GM19438 (cell line): Measurements from ENCODE around the gene PTPRN2.

Experiments used
- ATAC-seq: cut with Tn5 transposase; IDR thresholded peaks from one replicate; pipeline ENCODE4 v1.9.1; 2021; ENCODE audit warnings: low read depth; ENCODE audit not compliant: unreplicated experiment

Gene PTPRN2

DNA sequence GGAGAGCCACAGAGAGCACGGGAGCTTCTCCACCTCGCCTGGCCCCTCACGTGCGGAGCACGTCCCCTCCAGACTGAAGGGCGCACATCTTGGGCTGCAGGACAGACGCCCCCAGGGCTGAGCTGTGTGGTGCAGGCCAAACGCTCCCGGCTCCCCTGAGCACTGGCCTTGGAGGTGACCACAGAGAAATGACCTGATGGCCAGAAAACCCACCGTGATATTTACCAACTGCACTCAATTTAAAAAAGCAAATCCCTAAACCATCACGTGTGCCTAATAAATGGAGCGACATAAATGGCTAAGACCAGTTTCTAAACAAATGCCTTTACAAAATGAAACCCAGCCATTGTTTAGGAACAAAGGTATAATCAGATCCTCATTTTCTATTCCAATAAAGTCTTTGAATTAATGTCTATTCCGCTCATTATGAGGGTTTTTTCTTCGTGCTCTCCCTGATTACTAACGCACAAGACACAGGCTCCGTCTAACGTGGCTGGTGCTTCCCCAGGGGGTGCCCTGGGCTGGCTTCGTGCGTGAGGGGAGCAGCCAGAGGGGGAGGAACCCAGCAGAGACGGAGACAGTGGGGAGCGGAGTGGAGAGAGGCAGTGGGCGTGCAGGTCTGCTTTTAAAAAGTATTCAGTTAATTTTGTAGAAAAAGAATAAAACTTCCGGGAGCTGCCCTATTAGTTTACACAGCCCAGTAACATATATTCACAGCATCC is 1060.5 kb downstream of the PTPRN2 start:
- no peak for ATAC-seq

GRCh38 chr7:157526005-157526912 is 1061.4 kb downstream of the PTPRN2 start:
- no peak for ATAC-seq

GRCh38 chr7:157525491-157525915 is 1062.1 kb downstream of the PTPRN2 start:
- no peak for ATAC-seq

GRCh38 chr7:157524731-157525130 is 1062.9 kb downstream of the PTPRN2 start:
- no peak for ATAC-seq

DNA sequence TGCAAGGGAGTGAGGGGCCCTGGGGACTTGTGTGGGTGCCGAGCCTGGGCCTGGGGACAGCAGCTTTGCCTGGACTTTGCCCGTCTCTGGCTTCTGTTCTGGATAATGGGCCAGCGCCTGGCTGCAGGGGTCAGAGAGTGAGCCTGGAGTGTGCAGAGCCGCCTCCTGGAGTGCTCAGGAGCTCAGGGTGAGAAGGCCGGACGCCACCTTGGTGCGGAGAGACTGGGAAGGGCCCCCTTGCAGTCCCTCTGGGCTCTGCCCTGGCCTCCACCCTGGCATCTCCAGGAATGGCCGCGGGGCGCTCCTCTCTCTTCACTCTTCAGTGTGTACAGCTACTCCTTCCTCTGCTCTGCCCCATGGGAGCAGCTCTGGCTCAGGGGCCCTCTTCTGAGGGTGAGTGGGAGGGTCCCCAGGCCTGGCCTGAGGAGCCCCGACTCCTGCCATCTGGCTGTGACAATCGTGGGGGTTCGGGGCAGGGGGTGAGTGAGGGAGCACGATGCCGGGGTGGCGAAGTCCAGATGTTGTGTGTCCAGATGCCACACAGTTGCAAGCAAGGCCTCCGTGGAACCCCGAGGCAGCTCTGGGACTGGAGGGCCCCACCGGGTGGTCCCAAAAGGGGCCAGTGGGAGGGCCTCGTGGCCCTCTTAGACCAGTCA is 1063.7 kb downstream of the PTPRN2 start:
- ATAC-seq: no peak

DNA sequence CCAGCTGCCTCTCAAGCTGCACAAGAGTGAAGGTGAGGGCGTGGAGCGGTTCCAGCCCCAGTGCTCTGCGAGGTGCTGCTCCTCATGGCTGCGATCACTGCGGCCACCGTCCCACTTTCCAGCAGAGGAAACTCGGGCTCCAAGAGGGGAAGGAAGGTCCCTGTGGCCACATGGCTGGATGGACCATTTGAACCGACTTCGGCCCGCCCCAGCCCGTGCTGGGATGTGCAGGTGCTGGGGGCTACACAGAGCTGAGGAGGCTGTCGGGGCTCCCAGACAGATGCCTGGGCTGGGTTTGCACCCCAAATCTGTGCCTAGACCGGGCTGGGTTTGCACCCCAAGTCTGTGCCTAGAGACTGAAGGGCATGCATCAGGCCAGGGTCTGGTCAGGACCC is 1064.3 kb downstream of the PTPRN2 start:
- no peak for ATAC-seq

DNA sequence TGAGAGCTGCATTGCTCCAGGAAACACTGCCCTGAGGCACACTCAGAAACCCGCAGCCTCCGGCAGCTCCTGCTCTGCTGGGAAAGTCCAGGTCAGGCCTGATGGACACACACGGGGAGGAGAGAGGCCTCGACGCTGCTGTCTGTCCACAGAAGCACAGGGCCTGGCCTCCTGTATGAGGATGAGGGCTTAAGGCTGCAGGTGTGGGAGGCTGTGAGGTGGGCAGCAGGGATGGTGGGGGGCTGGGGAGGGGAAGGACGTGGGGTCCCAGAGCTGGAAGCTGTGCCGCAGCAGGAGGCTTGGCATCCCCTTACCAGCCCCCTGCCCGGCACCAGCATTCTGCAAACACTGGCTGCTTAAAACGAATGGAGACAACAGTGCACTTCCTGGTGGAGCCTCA is 1064.7 kb downstream of the PTPRN2 start:
- no peak for ATAC-seq

GRCh38 chr7:157522189-157522588 is 1065.4 kb downstream of the PTPRN2 start:
- no peak for ATAC-seq

- ATAC-seq: no peak
These were observed 1065.9 kb downstream of the PTPRN2 start for GRCh38 chr7:157521752-157522151.

GRCh38 chr7:157521061-157521731 is 1066.4 kb downstream of the PTPRN2 start:
- no peak for ATAC-seq

DNA sequence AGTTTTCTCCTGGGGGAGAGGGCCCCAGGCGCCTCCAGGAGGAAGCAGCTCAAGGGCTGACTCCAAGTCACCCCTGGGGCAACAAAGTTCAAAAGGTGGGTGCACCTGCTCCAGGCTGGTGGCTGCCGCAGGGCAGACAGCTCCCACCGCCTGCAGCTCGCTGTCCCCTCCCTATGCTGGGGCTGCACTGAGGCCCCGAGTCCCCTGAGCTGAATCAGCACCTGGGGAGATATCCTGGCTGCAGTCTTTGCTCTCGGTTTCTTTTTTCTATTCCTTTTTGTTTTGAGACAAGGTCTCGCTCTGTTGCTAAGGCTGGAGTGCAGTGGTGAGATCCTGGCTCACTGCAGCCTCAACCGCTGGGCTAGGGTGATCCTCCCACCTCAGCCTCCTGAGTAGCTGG is 1067.4 kb downstream of the PTPRN2 start:
- ATAC-seq: no peak

DNA sequence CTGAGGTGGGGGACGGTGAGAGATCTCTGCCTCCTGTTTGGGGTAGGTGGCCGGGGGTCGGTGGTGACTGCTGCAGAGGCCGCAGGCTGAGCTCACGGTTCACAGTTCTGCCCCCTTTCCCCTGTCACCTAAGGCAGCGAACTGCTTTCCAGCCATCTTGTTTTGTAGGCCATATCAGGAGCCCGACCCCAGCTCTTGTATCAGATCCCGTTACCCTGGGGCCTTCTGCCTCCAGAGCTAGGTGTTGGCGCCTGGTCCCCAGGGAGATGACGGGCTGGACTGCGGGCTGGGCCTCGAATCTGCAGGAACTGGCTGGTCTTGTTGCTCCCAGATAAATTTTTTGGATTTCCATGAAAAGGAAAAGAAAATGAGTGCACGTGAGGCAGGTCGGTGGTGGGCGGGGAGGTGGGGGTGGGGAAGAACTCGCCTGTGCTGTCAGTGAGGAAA is 1067.8 kb downstream of the PTPRN2 start:
- no peak for ATAC-seq

DNA sequence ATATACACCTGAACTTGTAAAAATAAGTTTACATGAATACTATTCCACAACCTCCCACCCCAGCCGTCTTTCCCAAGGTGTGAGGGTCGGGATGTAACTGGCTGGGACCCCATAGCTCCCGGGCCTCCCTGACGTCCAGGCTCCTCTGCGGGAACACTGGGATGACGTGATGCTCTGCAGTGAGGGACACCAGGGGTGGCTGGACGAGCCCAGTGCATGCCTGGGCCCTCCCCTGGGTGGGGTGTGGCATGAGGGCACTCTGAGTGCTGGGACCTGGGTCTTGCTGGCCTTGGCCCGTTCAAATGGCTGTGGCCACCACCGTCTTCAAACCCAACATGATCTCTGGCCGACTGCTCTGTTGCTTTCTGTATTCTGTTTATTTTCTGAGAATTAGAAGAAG is 1068.4 kb downstream of the PTPRN2 start:
- no peak for ATAC-seq

DNA sequence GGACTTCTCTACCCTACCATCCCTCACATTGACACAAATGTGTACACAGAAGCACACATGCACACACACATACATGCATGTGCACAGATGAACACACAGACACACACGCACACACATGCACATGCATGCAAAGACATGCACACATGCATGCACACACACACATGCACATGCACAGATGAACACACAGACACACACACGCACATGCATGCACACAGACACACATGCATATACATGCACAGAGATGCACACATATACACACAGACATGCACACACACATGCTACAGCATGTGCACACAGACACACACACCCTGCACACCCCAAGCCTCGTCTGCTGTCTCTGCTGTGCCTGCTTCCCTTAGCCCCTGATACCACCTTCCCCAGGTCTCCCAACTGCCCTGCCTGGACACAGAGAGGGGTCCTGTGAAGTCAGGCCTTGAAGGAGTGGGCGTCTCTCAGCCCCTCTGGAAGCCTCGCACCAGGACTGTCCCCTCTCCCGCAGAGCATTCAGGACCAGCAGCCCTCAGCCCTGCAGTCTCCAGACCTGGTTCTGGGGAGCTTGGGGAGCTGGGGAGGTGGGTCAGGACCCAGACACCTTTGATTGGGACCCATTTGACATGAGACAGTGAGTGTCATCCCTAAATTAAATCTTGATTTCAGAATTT is 1069.0 kb downstream of the PTPRN2 start:
- no peak for ATAC-seq

GRCh38 chr7:157517782-157518513 is 1069.7 kb downstream of the PTPRN2 start:
- no peak for ATAC-seq

DNA sequence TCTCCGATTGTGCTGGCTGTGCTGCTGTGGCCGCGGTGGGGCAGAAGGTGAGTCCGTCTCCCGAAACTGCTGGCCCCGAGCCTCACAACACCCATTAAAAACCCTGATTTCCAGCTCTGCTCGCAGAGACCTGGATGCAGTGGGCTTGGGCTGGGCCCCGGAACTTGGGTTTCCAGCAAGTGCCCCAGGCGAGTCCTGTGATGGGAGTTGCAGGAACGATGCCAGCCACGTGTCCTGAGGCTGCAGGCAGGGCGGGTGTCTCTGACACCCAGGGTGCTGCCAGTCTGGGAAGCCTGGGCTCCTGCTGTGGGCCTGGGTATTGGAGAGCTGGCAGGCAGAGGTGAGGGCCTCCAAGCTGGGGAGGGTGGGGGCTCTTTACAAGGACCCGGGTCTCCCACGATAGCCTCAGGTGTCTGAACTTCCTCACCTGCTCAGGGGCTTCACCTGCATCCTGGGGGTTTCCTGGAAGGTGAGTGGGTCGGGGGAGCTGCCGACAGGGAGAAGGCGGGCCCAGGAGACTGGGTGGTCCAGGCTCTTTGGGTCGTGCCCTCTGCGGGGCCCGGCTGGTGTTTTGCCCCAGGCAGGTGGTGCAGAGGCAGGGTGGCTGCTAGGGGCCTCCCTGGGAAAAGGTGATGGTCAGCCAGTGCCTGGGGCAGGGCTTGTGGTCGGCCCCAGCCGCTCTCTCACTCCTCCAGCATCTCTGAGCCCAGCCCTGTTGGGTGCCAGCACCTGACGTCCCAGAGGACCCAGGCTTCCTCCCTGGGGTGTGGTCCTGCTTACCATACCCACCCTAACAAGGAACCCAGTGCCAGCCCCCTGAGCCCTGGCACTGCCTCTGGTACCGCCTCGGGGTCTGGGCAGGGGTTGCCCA is 1070.5 kb downstream of the PTPRN2 start:
- no peak for ATAC-seq

DNA sequence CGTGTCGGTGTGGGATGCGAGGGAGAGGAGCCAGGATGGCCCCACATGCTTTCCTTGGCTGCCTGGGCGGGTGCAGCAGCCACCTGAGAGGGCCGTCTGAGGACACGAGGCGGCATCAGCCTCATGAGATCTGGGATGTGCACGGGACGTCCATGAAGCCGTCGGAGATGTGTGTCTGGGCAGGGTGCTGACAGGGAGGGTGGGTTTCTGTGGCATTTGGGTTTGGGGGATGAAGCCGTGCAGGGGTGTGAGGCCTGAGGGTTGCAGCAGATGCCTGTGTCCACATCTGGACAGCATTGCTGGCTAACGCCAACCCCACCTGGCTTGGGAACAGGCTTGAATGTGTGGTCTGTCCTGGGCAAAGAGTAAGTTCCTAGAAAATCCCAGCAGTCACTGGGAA is 1071.3 kb downstream of the PTPRN2 start:
- no peak for ATAC-seq

- ATAC-seq: no peak
These were observed 1072.1 kb downstream of the PTPRN2 start for GRCh38 chr7:157515342-157516041.
